GM18868 (cell line): ENCODE data around the gene SND1.

Experiments
- ATAC-seq: cut with Tn5 transposase; IDR thresholded peaks from one replicate; pipeline ENCODE4 v1.9.1; 2021; ENCODE audit warnings: mild to moderate bottlenecking, moderate library complexity; ENCODE audit not compliant: unreplicated experiment

The SND1 gene

GRCh38 chr7:127718340-127718679 is 66.3 kb downstream of the SND1 start:
- no peak for ATAC-seq

- no peak for ATAC-seq
Observed at GRCh38 chr7:127726476-127726875, 74.5 kb downstream of the SND1 start.

- ATAC-seq, result no peak
Observed at GRCh38 chr7:127730658-127731276, 78.8 kb downstream of the SND1 start.

- ATAC-seq, result no peak
Observed at GRCh38 chr7:127731431-127732080, 79.6 kb downstream of the SND1 start.

GRCh38 chr7:127732306-127732705 is 80.3 kb downstream of the SND1 start:
- no peak for ATAC-seq

- ATAC-seq, result no peak
Observed at GRCh38 chr7:127733986-127734385, 82.0 kb downstream of the SND1 start.

- no peak for ATAC-seq
Observed at GRCh38 chr7:127736511-127736910, 84.5 kb downstream of the SND1 start.

GRCh38 chr7:127738859-127739258 is 86.9 kb downstream of the SND1 start:
- no peak for ATAC-seq

- ATAC-seq, result no peak
Observed at GRCh38 chr7:127741764-127742375, 89.9 kb downstream of the SND1 start.

- ATAC-seq, result peak; percentile 76
Observed at GRCh38 chr7:127745445-127745844, 93.5 kb downstream of the SND1 start.

GRCh38 chr7:127751062-127751461 is 99.1 kb downstream of the SND1 start:
- ATAC-seq, result no peak

GRCh38 chr7:127751490-127752448 is 99.8 kb downstream of the SND1 start:
- ATAC-seq, result no peak

GRCh38 chr7:127752829-127753228 is 100.8 kb downstream of the SND1 start:
- ATAC-seq, result no peak

GRCh38 chr7:127754457-127754856 is 102.5 kb downstream of the SND1 start:
- no peak for ATAC-seq

GRCh38 chr7:127755521-127755920 is 103.5 kb downstream of the SND1 start:
- no peak for ATAC-seq

- ATAC-seq, result no peak
Observed at GRCh38 chr7:127755965-127756364, 104.0 kb downstream of the SND1 start.

- no peak for ATAC-seq
Observed at GRCh38 chr7:127758105-127758504, 106.1 kb downstream of the SND1 start.

GRCh38 chr7:127758845-127759244 is 106.9 kb downstream of the SND1 start:
- no peak for ATAC-seq

GRCh38 chr7:127759945-127760421 is 108.0 kb downstream of the SND1 start:
- no peak for ATAC-seq

- no peak for ATAC-seq
Observed at GRCh38 chr7:127760436-127761031, 108.5 kb downstream of the SND1 start.

- no peak for ATAC-seq
Observed at GRCh38 chr7:127761196-127761595, 109.2 kb downstream of the SND1 start.
